Globus pallidus (tissue), 1 donor: ENCODE data around the gene TCF20.

Source experiments
- DNase-seq: peaks from one replicate; pipeline ENCODE4 v3.0.0-alpha.2; 2015; ENCODE audit warnings: low spot score

The TCF20 gene

DNA sequence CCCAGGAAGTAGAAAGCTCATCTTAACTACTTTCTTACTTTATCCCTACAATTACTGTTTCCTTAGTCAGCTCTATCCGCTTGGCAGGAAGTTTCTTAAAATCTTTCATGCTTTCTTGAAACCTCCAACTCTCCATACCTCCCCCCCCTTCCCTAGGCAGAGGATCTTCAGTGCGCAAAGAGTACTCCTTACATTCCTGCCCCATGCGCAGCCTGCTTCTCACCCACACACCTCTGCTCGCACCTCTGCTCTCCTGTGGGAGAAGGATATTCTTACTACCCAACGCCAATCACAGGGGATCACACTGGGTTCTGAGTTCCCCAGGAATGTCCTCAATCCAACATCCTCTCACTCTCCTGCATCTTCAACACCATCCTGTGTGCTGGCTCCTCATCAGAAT lies 12.3 kb downstream of the TCF20 start:
- DNase-seq = no peak

DNA sequence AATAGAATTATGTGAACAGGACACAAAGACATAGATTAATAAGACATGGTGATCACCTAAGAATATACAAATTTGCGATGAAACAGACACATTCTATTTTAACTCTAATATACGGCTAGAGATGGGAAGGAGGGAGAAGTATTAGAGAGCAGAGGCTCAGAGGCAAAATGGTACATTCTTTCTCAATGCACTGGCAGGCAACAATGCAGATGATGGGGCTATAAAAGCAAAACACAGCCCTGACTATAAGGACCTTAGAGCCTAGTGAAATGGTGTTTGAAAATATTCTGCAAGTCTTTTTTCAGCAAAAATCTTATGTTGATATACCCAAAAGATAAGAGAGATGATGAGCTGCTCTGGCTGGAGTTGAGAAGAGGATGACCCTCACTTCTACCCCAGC lies 13.1 kb downstream of the TCF20 start:
- no peak for DNase-seq

GRCh38 chr22:42256930-42257329 lies 13.5 kb downstream of the TCF20 start:
- no peak for DNase-seq

DNA sequence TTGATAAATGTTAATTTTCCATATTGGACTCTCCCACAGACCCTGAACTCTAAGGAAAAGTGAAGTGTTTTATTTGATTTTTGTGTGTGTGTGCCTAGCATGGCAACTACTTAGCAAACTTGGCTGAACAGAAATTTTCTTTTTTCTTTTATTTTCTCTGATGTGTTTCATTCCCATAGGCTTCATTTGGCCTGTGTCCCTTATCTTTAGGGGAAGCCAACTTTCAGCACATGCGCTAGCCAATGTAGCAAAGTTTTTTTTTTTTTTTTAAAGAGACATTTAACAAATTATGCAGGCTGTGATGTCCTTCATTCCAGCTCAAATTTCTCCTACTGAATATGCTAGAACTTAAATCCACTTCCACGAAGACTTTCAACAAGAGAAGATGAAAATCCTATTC lies 14.2 kb downstream of the TCF20 start:
- no peak for DNase-seq

- DNase-seq = no peak
Observed at GRCh38 chr22:42249831-42250230, 20.6 kb downstream of the TCF20 start.

DNA sequence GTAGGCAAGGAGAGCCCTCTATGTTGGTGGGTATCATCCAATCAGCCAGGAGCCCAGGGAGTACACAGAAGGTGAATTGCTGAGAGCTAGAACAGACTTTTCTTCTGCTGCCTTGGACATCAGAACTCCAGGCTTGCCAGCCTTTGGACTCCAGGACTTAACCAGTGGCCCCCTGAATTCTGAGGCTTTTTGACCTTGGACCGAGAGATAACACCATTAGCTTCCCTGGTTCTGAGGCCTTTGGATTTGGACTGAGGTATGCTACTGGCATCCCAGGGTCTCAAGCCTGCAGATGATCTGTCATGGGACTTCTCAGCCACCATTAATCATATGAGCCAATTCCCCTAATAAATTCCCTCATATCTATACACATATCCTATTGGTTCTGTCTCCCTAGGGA lies 21.5 kb downstream of the TCF20 start:
- no peak for DNase-seq

- DNase-seq = no peak
Observed at GRCh38 chr22:42247596-42247995, 22.9 kb downstream of the TCF20 start.

- DNase-seq = no peak
Observed at GRCh38 chr22:42243802-42244060, 26.7 kb downstream of the TCF20 start.

- DNase-seq = no peak
Observed at GRCh38 chr22:42236848-42237247, 33.6 kb downstream of the TCF20 start.

DNA sequence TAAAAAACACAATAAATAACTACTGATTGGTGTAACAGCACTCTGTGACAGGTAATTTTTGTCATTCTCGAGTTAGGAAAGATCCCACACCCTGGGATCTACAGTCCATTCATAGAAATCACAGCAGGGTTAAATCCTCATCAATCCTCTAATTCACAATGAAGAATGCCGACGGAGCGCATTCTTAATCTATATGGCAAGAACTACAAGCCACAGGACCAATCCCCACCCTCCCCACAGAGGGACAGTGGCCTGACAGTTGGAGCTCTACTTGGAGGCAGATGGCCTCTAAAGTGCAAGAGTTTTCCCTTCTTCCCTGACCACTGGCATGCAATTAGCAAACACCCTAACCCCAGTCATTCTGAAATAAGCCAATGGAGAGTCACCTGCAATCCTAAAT lies 34.2 kb downstream of the TCF20 start:
- DNase-seq = no peak

DNA sequence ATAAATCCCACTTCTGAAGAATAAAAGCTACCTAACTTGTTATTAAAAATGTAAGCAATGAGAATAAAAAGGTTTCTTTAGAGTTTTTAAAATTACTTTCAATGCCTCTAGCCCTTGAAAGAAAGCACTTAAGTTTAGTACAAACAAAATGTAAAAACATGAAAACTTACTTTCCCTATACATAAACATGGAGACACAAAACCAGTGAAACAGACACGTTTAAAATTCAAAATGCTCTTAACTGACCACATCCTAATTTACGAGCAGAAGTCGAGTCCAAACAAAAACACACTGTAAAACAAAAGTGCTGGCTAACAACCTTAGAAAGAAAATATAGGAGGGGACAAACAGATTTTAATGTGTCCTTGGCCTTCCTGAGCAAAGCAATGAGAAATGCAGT lies 36.6 kb downstream of the TCF20 start:
- DNase-seq = no peak

DNA sequence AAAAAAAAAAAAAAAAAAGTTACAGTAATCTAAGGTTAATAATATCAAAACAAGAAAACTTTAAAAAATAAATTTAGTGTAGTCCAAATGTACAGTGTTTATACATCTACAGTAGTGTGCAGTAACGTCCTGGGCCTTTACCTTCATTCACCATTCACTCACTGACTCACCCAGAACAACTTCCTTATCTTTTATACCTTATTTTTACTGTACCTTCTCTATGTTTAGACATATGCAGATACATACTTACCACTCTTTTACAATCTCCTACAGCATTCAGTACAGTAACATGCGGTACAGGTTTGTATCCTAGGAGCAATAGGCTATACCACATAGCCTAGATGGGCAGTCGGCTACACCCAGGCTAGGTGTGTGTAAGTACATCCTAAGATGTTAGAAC lies 38.5 kb downstream of the TCF20 start:
- DNase-seq = no peak

GRCh38 chr22:42229455-42230149 lies 40.9 kb downstream of the TCF20 start:
- peak; percentile 9 for DNase-seq

- peak; percentile 51 for DNase-seq
Observed at GRCh38 chr22:42228483-42228882, 42.0 kb downstream of the TCF20 start.

GRCh38 chr22:42227435-42227834 lies 43.0 kb downstream of the TCF20 start:
- no peak for DNase-seq

GRCh38 chr22:42225841-42226240 lies 44.6 kb downstream of the TCF20 start:
- DNase-seq = no peak

DNA sequence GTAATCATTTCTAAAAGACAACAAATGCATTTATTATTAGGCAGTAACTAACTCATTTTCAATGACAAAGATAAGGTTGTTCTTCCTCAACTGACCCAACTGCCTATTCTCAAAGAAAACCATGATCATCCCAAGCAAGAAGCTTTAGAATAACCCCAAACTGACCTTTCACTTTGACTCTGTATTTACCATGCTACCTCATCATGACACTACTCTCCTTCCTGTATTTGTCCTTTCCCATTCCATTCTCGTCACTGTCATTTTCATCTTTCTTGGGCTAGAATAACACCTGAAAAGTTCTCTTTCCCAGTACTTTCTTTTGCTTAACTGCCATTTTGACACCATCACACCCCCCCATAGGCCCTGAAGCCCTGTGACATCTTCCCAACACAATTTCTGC lies 48.3 kb downstream of the TCF20 start:
- no peak for DNase-seq
